WI38 (cell line): ENCODE measurements around the gene MRPL11.
"Not testable (repeated sequence)": the region's sequence is repeated elsewhere in the genome, so short reads cannot be mapped to it uniquely, and the experiment has no call there.

ENCODE experiments used
- H3K4me3 ChIP-seq: 2 replicates; pipeline ENCODE4 v1.5.1; 2011; ENCODE audit warnings: low read depth, mild to moderate bottlenecking, control low read depth, low read length
- CTCF ChIP-seq: IDR thresholded peaks from 2 replicates; pipeline ENCODE4 v1.5.1; 2012; ENCODE audit warnings: low read depth, mild to moderate bottlenecking, control low read depth, low read length

The MRPL11 gene

GRCh38 chr11:66443602-66444001 lies 5.0 kb upstream of the MRPL11 start:
- no peak for TF ChIP-seq CTCF
- no peak overlapping the region for H3K4me3 ChIP-seq

DNA sequence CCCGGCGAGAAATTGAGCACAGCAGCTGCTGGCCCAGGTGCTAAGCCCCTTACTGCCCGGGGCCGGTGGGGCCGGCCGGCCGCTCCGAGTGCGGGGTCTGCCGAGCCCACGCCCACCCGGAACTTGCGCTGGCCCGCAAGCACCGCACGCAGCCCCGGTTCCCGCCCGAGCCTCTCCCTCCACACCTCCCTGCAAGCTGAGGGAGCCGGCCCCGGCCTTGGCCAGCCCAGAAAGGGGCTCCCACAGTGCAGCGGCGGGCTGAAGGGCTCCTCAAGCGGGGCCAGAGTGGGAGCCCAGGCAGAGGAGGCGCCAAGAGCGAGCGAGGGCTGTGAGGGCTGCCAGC lies 2.3 kb upstream of the MRPL11 start:
- not testable (repeated sequence) for H3K4me3 ChIP-seq

GRCh38 chr11:66440101-66440939 lies 1.7 kb upstream of the MRPL11 start:
- H3K4me3 ChIP-seq: not testable (repeated sequence)

GRCh38 chr11:66437979-66438503 lies 607 bp downstream of the MRPL11 start:
- H3K4me3 ChIP-seq: peak overlapping the region; percentile 87
- TF ChIP-seq CTCF: no peak

- no peak for TF ChIP-seq CTCF
- H3K4me3 ChIP-seq: no peak overlapping the region
These were observed 6.1 kb downstream of the MRPL11 start for GRCh38 chr11:66432597-66432996.

DNA sequence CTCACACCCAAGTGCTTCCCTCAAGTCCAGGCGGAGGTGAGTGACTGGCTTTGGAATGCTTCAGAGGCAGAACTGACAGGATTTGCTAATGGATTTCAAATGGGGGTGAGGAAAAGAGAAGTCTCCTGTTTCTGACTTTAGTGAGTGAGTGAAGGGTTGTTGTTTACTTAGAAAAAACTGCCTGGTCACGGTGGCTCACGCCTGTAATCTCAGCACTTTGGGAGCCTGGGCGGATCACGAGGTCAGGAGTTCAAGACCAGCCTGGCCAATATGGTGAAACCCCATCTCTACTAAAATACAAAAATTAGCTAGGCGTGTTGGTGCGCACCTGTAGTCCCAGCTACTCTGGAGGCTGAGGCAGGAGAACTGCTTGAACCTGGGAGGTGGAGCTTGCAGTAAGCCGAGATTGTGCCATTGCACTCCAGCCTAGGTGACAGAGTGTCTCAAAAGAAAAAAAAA lies 6.7 kb downstream of the MRPL11 start:
- H3K4me3 ChIP-seq: not testable (repeated sequence)

DNA sequence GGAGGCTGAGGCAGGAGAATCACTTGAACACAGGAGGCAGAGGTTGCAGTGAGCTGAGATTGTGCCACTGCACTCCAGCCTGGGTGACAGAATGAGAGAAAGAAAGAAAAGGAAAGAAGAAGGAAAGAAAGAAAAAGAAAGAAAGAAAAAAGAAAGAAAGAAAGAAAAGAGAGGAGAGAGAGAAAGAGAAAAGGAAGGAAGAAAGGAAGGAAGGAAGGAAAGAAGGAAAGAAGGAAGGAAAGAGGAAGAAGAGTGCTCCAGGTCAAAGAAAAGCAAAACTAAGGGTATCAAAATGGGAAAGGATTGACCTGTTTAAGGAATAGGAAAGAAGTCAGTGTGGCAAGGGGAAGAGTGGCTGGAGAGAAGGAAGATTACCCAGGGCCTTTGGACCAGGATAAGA lies 7.4 kb downstream of the MRPL11 start:
- H3K4me3 ChIP-seq: not testable (repeated sequence)

GRCh38 chr11:66429983-66430602 lies 8.6 kb downstream of the MRPL11 start:
- peak; percentile 68 for TF ChIP-seq CTCF
- H3K4me3 ChIP-seq: no peak overlapping the region

DNA sequence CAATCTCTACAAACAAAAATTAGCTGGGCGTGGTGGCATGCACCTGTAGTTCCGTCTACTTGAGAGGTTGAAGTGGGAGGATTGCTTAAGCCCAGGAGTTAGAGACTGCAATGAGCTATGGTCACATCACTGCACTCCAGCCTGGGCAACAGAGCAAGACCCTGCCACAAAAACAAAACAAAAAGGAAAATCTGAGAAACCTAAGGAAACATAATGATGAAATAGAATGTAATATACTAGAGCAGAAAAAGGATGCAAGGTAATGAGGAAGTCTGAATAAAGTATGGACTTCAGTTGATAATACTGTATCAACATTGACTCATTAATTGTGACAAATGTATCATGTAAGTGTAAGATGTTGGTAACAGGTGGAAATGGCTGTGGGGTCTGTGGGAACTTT lies 9.7 kb downstream of the MRPL11 start:
- no peak overlapping the region for H3K4me3 ChIP-seq
- TF ChIP-seq CTCF: no peak
